Body of pancreas (tissue), 4 donors: ENCODE results near the gene MAP3K7CL. TPM values are rescaled to one million over a fixed set of nuclear protein-coding genes. Genes with fewer than 3 reads are reported as not detected.

Experiments
- ATAC-seq: fragments of 150-250 bp; one replicate; pipeline ENCODE4 v1.9.1; 2016
- DNase-seq, 4 donors: peaks; one replicate each; pipeline ENCODE4 v3.0.0-alpha.2; 2019
- H3K27ac ChIP-seq, 4 donors: fragments of 200-600 bp; sonication (generic); 1 replicate in 3 of 4; 2 replicates in 1 of 4; pipeline versions ENCODE4 v1.5.1 to v1.6.1; 2016 to 2019; ENCODE audit warnings: mild to moderate bottlenecking in 1 of 4, mixed read lengths in 1 of 4, moderate library complexity in 1 of 4
- H3K27me3 ChIP-seq, 2 donors: fragments of 200-600 bp; sonication (generic); one replicate each; pipeline ENCODE4 v1.6.0; 2016; ENCODE audit warnings: mild to moderate bottlenecking in 1 of 2
- H3K36me3 ChIP-seq, 2 donors: fragments of 200-600 bp; sonication (generic); replicated peaks in 1 of 2; 2 replicates each; pipeline ENCODE4 v1.5.1; 2016; ENCODE audit warnings: low read depth in 2 of 2; ENCODE audit not compliant: insufficient read depth in 1 of 2
- H3K4me1 ChIP-seq: fragments of 200-600 bp; sonication (generic); one replicate; pipeline ENCODE4 v1.6.0; 2016
- H3K4me3 ChIP-seq, 2 donors: fragments of 200-600 bp; sonication (generic); 1 replicate in 1 of 2; 2 replicates in 1 of 2; pipeline ENCODE4 v1.5.1; 2016 to 2019
- H3K9me3 ChIP-seq, 3 donors: fragments of 200-600 bp; sonication (generic); 1 replicate in 2 of 3; 2 replicates in 1 of 3; pipeline ENCODE4 v1.5.1; 2016
- POLR2A ChIP-seq, 3 donors: fragments of 450-650 bp; IDR thresholded peaks; one replicate each; pipeline ENCODE4 v1.6.1; 2016; ENCODE audit warnings: antibody characterized with exemption in 3 of 3, mild to moderate bottlenecking in 2 of 3
- WGBS, 2 donors: methylation state at CpG; one replicate each; pipeline ENCODE4 v1.1.5; 2017; 5-methylcytosine and 5-hydroxymethylcytosine counted together
- intact Hi-C: fragments of 100-400 bp; cut with DNase I; formaldehyde crosslinking; loops from one replicate; pipeline ENCODE4 v1.15.1; 2023
- total RNA-seq, 2 donors: library from RNA; depleted of rRNA; stranded (reverse); fragments of >200 nt; gene quantifications; one replicate each; pipeline ENCODE4 v1.1.0, GENCODE V29; 2016
- TF ChIP-seq, protein P1 (sequence below), 7 experiments: fragments of 450-650 bp in 4 of 7; fragments of 200-600 bp in 3 of 7; sonication (generic) in 3 of 7; IDR thresholded peaks; one replicate each; pipeline ENCODE4 v1.5.1; 2016 to 2019; ENCODE audit warnings: antibody characterized with exemption in 7 of 7

The MAP3K7CL gene
- total RNA-seq, 2 donors from 2014 or later, result 5.2 to 12.5 TPM

- no peak for ATAC-seq
- intact Hi-C loops, result no loop called here
- no peak overlapping the region for H3K4me3 ChIP-seq
- H3K9me3 ChIP-seq, result no peaks in the 10 kb centered on the region
- no peak for DNase-seq
- peaks cover 15% of the 10 kb centered on the region for H3K4me1 ChIP-seq
- no peak for TF ChIP-seq POLR2A (IDR thresholded peaks at IDR 0.05)
- TF ChIP-seq, protein P1, sequence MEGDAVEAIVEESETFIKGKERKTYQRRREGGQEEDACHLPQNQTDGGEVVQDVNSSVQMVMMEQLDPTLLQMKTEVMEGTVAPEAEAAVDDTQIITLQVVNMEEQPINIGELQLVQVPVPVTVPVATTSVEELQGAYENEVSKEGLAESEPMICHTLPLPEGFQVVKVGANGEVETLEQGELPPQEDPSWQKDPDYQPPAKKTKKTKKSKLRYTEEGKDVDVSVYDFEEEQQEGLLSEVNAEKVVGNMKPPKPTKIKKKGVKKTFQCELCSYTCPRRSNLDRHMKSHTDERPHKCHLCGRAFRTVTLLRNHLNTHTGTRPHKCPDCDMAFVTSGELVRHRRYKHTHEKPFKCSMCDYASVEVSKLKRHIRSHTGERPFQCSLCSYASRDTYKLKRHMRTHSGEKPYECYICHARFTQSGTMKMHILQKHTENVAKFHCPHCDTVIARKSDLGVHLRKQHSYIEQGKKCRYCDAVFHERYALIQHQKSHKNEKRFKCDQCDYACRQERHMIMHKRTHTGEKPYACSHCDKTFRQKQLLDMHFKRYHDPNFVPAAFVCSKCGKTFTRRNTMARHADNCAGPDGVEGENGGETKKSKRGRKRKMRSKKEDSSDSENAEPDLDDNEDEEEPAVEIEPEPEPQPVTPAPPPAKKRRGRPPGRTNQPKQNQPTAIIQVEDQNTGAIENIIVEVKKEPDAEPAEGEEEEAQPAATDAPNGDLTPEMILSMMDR (IDR thresholded peaks at IDR 0.05), result no peak
- H3K36me3 ChIP-seq, result no peaks in the 10 kb centered on the region
- no peaks in the 10 kb centered on the region for H3K27me3 ChIP-seq
- 100% methylated on average over 1 of the region's 1 CpG for WGBS, 2 donors
- H3K27ac ChIP-seq, result no peak overlapping the region
Observed at GRCh38 chr21:29170944-29171343, 40.5 kb downstream of the MAP3K7CL start.

- peaks cover 21% of the 10 kb centered on the region for H3K4me1 ChIP-seq
- no peak for DNase-seq
- H3K27me3 ChIP-seq, result no peaks in the 10 kb centered on the region
- TF ChIP-seq POLR2A (IDR thresholded peaks at IDR 0.05), result no peak
- TF ChIP-seq, protein P1 (IDR thresholded peaks at IDR 0.05), result no peak
- ATAC-seq, result no peak
- intact Hi-C loops, result no loop called here
- H3K36me3 ChIP-seq, result no peaks in the 10 kb centered on the region
- 30 to 38% methylated on average over 1 of the region's 1 CpG for WGBS, 2 donors
- H3K9me3 ChIP-seq, result no peaks in the 10 kb centered on the region
- H3K4me3 ChIP-seq, result no peak overlapping the region
- no peak overlapping the region for H3K27ac ChIP-seq
Observed at GRCh38 chr21:29172282-29172681, 41.8 kb downstream of the MAP3K7CL start.

GRCh38 chr21:29174607-29175013 lies 44.2 kb downstream of the MAP3K7CL start:
- peak overlapping the region in 2 of 4 donors; percentile 31 to 42 for H3K27ac ChIP-seq
- TF ChIP-seq POLR2A (IDR thresholded peaks at IDR 0.05), result no peak
- TF ChIP-seq, protein P1 (IDR thresholded peaks at IDR 0.05), result no peak
- H3K4me1 ChIP-seq, result peaks cover 31% of the 10 kb centered on the region
- no peaks in the 10 kb centered on the region for H3K9me3 ChIP-seq
- WGBS, 2 donors, result 30 to 54% methylated on average over 9 of the region's 9 CpGs
- intact Hi-C loops, result no loop called here
- DNase-seq, result no peak
- no peak for ATAC-seq
- H3K36me3 ChIP-seq, result no peaks in the 10 kb centered on the region
- no peaks in the 10 kb centered on the region for H3K27me3 ChIP-seq
- no peak overlapping the region for H3K4me3 ChIP-seq

DNA sequence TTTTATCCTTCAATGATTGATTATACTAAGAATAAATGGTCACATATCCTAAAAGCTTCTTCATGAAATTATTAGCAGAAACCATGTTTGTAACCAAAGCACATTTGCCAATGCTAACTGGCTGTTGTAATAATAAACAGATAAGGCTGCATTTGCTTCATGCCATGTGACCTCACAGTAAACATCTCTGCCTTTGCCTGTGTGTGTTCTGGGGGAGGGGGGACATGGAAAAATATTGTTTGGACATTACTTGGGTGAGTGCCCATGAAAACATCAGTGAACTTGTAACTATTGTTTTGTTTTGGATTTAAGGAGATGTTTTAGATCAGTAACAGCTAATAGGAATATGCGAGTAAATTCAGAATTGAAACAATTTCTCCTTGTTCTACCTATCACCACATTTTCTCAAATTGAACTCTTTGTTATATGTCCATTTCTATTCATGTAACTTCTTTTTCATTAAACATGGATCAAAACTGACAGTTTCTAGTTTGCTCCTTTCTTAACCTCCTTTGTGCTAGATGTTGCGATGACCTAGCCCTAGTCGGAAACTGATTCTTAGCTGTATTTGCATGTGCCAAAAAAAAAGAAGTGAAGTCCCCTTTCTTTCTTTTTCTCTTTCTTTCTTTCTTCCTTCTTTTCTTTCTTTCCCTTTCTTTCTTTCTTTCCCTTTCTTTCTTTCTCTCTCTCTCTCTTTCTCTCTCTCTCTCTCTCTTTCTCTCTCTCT lies 45.1 kb downstream of the MAP3K7CL start:
- H3K36me3 ChIP-seq, result no peaks in the 10 kb centered on the region
- no peaks in the 10 kb centered on the region for H3K27me3 ChIP-seq
- intact Hi-C loops, result no loop called here
- DNase-seq, result peak; percentile 33 to 73 (median 54)
- TF ChIP-seq, protein P1 (IDR thresholded peaks at IDR 0.05), result no peak
- no peak for TF ChIP-seq POLR2A (IDR thresholded peaks at IDR 0.05)
- H3K4me3 ChIP-seq, result no peak overlapping the region
- peak overlapping the region in 3 of 4 donors; percentile 7 to 42 (median 31) for H3K27ac ChIP-seq
- WGBS, 2 donors, result 28 to 32% methylated on average over 3 of the region's 3 CpGs
- H3K9me3 ChIP-seq, result no peaks in the 10 kb centered on the region
- ATAC-seq, result peak; percentile 92
- H3K4me1 ChIP-seq, result peaks cover 31% of the 10 kb centered on the region
